Measurements from ENCODE around the gene BIRC2. TPM values are rescaled to one million over a fixed set of nuclear protein-coding genes. Genes with fewer than 3 reads are reported as not detected.

Gene BIRC2
- total RNA-seq, 4 donors from 2014 or later, result 40.1 to 106 (median 53.5) TPM

- TF ChIP-seq POLR2A (IDR thresholded peaks at IDR 0.05) (no peak), CTCF (IDR thresholded peaks at IDR 0.05) (no peak)
- H3K27ac ChIP-seq, result peak overlapping the region; percentile 99 to 100
- no peaks in the 10 kb centered on the region for H3K36me3 ChIP-seq
- H3K9me3 ChIP-seq, result no peaks in the 10 kb centered on the region
- H3K4me1 ChIP-seq, result no peaks in the 10 kb centered on the region
- intact Hi-C loops (cut with DNase I; ENCODE audit: low total_unique reads), result no loop called here
- DNase-seq, result no peak
- H3K27me3 ChIP-seq, result no peaks in the 10 kb centered on the region
- peak overlapping the region; percentile 74 to 88 for H3K4me3 ChIP-seq
Measured at GRCh38 chr11:102346456-102346747, 612 bp upstream of the BIRC2 start.

- Histone ChIP-seq H3K36me3 (no peaks in the 10 kb centered on the region), H3K4me3 (peak overlapping the region; percentile 74 to 88), H3K9me3 (no peaks in the 10 kb centered on the region), H3K4me1 (no peaks in the 10 kb centered on the region), H3K27me3 (no peaks in the 10 kb centered on the region), H3K27ac (peak overlapping the region; percentile 99 to 100)
- DNase-seq, result no peak
- intact Hi-C loops (cut with DNase I; ENCODE audit: low total_unique reads), result no loop called here
- peak in 1 of 2 donors; percentile 17 for TF ChIP-seq POLR2A (IDR thresholded peaks at IDR 0.05)
- TF ChIP-seq CTCF (IDR thresholded peaks at IDR 0.05), result no peak
Measured at GRCh38 chr11:102347462-102348370, 702 bp downstream of the BIRC2 start.

- intact Hi-C loops (cut with DNase I; ENCODE audit: low total_unique reads), result no loop called here
Measured at GRCh38 chr11:102357116-102357515, 10.1 kb downstream of the BIRC2 start.

GRCh38 chr11:102359372-102359771, 12.4 kb downstream of the BIRC2 start:
- Histone ChIP-seq H3K36me3 (no peaks in the 10 kb centered on the region), H3K27ac (no peak overlapping the region), H3K27me3 (no peaks in the 10 kb centered on the region), H3K9me3 (peaks cover 0 to 3% of the 10 kb centered on the region in 2 donors), H3K4me1 (no peaks in the 10 kb centered on the region), H3K4me3 (no peak overlapping the region)
- DNase-seq, result no peak
- intact Hi-C loops (cut with DNase I; ENCODE audit: low total_unique reads), result no loop called here
- TF ChIP-seq POLR2A (IDR thresholded peaks at IDR 0.05), result no peak
- no peak for TF ChIP-seq CTCF (IDR thresholded peaks at IDR 0.05)

More at GRCh38 chr11:102357116-102357515, 10.1 kb downstream of the BIRC2 start:
- H3K36me3 ChIP-seq, result no peaks in the 10 kb centered on the region
- DNase-seq, result no peak
- H3K4me1 ChIP-seq, result no peaks in the 10 kb centered on the region
- H3K27ac ChIP-seq, result no peak overlapping the region
- no peak for TF ChIP-seq POLR2A (IDR thresholded peaks at IDR 0.05)
- TF ChIP-seq CTCF (IDR thresholded peaks at IDR 0.05), result no peak
- H3K9me3 ChIP-seq, result peaks cover 0 to 3% of the 10 kb centered on the region in 2 donors
- no peak overlapping the region for H3K4me3 ChIP-seq
- H3K27me3 ChIP-seq, result no peaks in the 10 kb centered on the region

GRCh38 chr11:102360681-102361080, 13.7 kb downstream of the BIRC2 start:
- H3K36me3 ChIP-seq, result no peaks in the 10 kb centered on the region
- no peak for DNase-seq
- intact Hi-C loops (cut with DNase I; ENCODE audit: low total_unique reads), result no loop called here

More at GRCh38 chr11:102360681-102361080, 13.7 kb downstream of the BIRC2 start:
- Histone ChIP-seq H3K9me3 (peaks cover 0 to 2% of the 10 kb centered on the region in 2 donors), H3K27me3 (no peaks in the 10 kb centered on the region), H3K4me3 (no peak overlapping the region), H3K4me1 (no peaks in the 10 kb centered on the region), H3K27ac (no peak overlapping the region)
- no peak for TF ChIP-seq CTCF (IDR thresholded peaks at IDR 0.05)
- no peak for TF ChIP-seq POLR2A (IDR thresholded peaks at IDR 0.05)
